Measurements from ENCODE around the gene RIN3.

Gene RIN3

DNA sequence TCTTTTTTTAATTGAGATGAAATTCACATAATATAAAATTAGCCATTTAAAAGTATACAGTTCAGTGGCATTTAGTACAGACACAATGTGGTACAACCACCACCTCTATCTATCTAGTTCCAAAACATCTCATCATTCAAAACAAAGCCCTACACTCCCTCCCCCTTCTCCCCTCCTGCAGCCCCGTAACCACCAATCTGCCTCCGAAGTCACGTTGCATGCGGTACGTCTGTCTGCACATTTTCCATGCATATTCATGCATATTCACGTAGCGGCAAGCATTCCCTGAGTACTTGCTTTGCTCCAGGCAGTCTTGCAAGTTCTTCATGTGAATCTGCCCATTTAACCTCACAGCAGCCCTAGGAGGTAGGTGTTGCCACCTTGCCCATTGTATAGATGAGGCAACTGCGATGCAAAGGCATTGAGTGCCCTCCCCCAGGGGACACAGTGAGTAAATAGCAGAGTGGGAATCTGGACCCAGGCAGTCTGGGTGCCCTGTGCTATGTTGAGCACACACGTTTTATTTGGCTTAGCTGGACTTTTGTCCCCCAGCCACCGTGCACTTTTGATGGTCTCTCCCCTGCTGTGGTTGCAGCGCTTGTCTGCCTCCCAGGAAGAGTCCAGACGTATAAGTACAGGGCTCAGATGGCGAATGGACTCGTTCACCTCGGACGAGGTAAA, 43.4 kb downstream of the RIN3 start:
- no peaks in the 10 kb centered on the region for H3K36me3 ChIP-seq (ENCODE audit: control insufficient read depth, insufficient read depth, low read length)
- no peak overlapping the region for H3K4me3 ChIP-seq (ENCODE audit: low read length)
- H3K4me1 ChIP-seq (ENCODE audit: control insufficient read depth, insufficient read depth, low read length) = no peaks in the 10 kb centered on the region
- no peaks in the 10 kb centered on the region for H3K9me3 ChIP-seq (ENCODE audit: control insufficient read depth, low read length)
- no peaks in the 10 kb centered on the region for H3K27me3 ChIP-seq (ENCODE audit: control insufficient read depth, insufficient read depth, low read length)
- no peak overlapping the region for H3K9ac ChIP-seq (ENCODE audit: low read length)

DNA sequence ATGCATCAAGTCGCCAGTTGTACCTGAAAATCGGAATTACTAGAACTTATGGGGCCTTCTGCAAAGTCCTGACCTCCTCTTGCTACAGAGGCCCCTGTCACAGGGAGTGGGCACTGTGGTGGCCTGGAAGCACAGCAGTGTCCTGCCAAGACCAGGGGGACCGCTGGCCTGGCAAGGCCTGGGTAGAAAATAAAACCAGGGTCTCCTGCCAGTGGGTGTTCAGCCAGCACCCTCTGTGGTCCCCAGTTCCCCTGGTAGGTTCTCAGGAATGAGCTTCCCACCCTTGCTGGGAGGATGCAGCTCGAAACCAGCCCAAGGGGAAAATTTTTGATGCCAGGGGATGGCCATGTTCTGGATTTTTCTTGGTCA, 43.9 kb downstream of the RIN3 start:
- H3K27me3 ChIP-seq (ENCODE audit: control insufficient read depth, insufficient read depth, low read length) = no peaks in the 10 kb centered on the region
- H3K9me3 ChIP-seq (ENCODE audit: control insufficient read depth, low read length) = no peaks in the 10 kb centered on the region
- no peak overlapping the region for H3K4me3 ChIP-seq (ENCODE audit: low read length)
- H3K36me3 ChIP-seq (ENCODE audit: control insufficient read depth, insufficient read depth, low read length) = no peaks in the 10 kb centered on the region
- H3K4me1 ChIP-seq (ENCODE audit: control insufficient read depth, insufficient read depth, low read length) = no peaks in the 10 kb centered on the region
- H3K9ac ChIP-seq (ENCODE audit: low read length) = no peak overlapping the region

DNA sequence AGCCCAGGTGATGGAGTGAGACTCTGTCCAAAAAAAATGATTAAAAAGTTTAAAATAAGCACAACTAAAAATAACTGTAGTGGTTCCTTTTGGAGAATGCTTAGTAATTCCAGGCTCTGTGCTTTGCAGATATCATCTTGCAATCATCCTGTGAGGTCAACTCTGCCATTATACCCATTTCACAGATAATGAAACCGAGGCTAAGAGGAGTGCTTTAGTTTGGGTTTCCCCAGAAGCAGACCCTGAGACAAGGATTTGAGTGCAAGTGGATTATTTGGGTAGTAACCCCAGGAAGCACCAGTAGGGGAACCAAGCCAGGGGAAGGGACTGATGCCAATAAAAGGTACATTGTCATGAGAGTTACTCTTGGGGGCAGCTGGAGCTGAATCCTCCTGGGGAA, 44.7 kb downstream of the RIN3 start:
- H3K4me3 ChIP-seq (ENCODE audit: low read length) = no peak overlapping the region
- H3K27me3 ChIP-seq (ENCODE audit: control insufficient read depth, insufficient read depth, low read length) = no peaks in the 10 kb centered on the region
- H3K36me3 ChIP-seq (ENCODE audit: control insufficient read depth, insufficient read depth, low read length) = no peaks in the 10 kb centered on the region
- no peaks in the 10 kb centered on the region for H3K9me3 ChIP-seq (ENCODE audit: control insufficient read depth, low read length)
- no peaks in the 10 kb centered on the region for H3K4me1 ChIP-seq (ENCODE audit: control insufficient read depth, insufficient read depth, low read length)
- no peak overlapping the region for H3K9ac ChIP-seq (ENCODE audit: low read length)

DNA sequence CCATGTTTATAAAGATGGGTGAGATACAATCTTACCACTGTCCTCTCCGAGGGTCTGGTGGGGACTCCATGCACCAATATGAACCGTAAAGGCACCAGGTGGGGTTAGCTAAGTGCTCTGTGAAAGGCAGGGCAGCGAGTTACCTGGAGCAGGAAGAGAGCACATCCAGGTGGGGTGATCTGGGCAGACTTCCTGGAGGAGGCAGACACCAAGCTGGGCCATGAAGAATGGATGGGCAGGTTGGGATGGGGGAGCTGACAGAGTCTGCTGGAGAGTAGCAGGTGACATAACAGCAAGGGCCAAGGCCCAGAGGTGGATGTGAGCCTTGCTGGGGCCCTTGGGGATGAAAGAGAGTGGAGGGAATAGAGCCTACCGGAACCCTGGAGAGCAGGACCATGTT, 45.9 kb downstream of the RIN3 start:
- H3K9ac ChIP-seq (ENCODE audit: low read length) = no peak overlapping the region
- H3K4me3 ChIP-seq (ENCODE audit: low read length) = no peak overlapping the region
- H3K9me3 ChIP-seq (ENCODE audit: control insufficient read depth, low read length) = no peaks in the 10 kb centered on the region
- no peaks in the 10 kb centered on the region for H3K36me3 ChIP-seq (ENCODE audit: control insufficient read depth, insufficient read depth, low read length)
- H3K4me1 ChIP-seq (ENCODE audit: control insufficient read depth, insufficient read depth, low read length) = no peaks in the 10 kb centered on the region
- no peaks in the 10 kb centered on the region for H3K27me3 ChIP-seq (ENCODE audit: control insufficient read depth, insufficient read depth, low read length)

DNA sequence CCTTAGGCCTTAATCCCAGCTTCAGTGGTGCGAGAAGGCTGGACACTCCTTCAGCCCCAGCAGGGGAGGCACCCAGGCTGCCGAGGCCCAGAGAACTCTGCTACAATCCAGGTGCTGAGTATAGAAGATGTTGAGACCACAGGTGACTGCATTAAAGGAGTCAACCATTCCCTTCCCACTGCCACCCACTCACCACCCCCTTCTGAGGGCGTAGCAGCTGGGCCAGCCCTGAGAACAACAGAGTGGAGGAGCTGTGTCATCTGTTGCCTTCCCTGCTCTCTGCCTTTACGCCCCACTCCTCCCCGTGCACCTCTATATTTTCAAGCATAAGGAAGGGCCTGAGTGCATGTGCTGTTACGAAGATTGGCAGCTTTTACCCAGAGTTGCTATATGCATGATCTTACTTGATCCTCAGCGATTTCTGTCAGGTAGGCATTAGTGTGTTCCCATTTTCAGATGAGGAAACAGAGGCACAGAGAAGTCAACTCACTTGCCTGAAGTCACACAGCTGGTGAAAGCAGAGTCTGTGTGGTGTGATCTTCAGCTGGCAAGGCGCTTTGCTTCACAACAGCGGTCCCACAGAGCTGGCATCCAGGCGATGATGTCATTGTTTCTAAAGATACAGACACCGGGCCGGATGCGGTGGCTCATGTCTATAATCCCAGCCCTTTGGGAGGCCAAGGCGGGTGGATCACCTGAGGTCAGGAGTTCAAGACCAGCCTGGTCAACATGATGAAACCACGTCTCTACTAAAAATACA, 46.7 kb downstream of the RIN3 start:
- Histone ChIP-seq H3K4me3 (ENCODE audit: low read length) (no peak overlapping the region), H3K27me3 (ENCODE audit: control insufficient read depth, insufficient read depth, low read length) (no peaks in the 10 kb centered on the region), H3K36me3 (ENCODE audit: control insufficient read depth, insufficient read depth, low read length) (no peaks in the 10 kb centered on the region), H3K9ac (ENCODE audit: low read length) (no peak overlapping the region), H3K9me3 (ENCODE audit: control insufficient read depth, low read length) (no peaks in the 10 kb centered on the region), H3K4me1 (ENCODE audit: control insufficient read depth, insufficient read depth, low read length) (no peaks in the 10 kb centered on the region)

DNA sequence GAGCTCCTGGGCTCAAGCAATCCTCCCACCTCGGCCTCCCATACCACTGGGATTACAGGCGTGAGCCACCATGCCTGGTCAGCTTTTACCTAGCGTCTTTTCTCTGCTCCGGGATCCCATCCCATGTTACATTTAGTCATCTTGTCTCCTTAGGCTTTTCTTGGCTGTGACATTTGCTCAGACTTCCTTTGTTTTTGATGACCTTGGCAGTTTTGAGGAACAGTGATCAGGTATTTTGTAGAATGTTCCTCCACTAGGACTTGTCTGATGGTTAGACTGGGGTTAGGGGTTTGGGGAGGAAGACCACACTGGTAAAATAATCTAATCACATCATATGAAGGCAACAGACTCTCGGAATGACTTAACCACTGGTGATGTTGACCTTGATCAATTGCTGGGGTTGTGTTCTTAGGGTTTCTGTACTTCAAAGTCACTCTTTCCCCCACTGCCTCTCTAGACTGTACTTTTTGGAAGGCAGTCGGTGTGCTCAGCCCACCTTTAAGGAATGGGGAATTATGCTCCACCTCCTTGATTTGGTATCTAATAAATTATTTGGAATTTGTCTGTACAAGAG, 48.4 kb downstream of the RIN3 start:
- no peak overlapping the region for H3K9ac ChIP-seq (ENCODE audit: low read length)
- H3K27me3 ChIP-seq (ENCODE audit: control insufficient read depth, insufficient read depth, low read length) = no peaks in the 10 kb centered on the region
- H3K9me3 ChIP-seq (ENCODE audit: control insufficient read depth, low read length) = no peaks in the 10 kb centered on the region
- H3K36me3 ChIP-seq (ENCODE audit: control insufficient read depth, insufficient read depth, low read length) = no peaks in the 10 kb centered on the region
- no peaks in the 10 kb centered on the region for H3K4me1 ChIP-seq (ENCODE audit: control insufficient read depth, insufficient read depth, low read length)
- H3K4me3 ChIP-seq (ENCODE audit: low read length) = no peak overlapping the region

DNA sequence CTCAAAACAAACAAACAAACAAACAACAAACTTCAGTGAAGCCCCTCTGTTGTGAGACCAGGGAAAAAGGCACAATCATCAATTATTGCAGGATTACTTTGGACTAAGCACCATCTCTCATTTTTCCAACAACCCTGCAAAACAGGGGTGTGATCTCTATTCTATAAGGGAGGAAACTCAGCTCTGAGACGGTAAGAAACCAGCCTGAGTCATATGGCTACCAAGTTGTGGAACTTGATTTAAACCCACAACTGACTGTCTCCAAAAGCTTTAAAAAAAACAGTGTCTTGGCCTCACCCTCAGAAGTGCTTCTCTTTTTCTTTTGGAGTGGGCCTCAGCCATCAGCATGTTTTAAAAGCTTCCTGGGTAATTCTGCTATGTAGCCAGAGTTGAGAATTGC, 49.8 kb downstream of the RIN3 start:
- Histone ChIP-seq H3K4me3 (ENCODE audit: low read length) (no peak overlapping the region), H3K4me1 (ENCODE audit: control insufficient read depth, insufficient read depth, low read length) (no peaks in the 10 kb centered on the region), H3K36me3 (ENCODE audit: control insufficient read depth, insufficient read depth, low read length) (no peaks in the 10 kb centered on the region), H3K27me3 (ENCODE audit: control insufficient read depth, insufficient read depth, low read length) (no peaks in the 10 kb centered on the region), H3K9ac (ENCODE audit: low read length) (no peak overlapping the region), H3K9me3 (ENCODE audit: control insufficient read depth, low read length) (no peaks in the 10 kb centered on the region)

DNA sequence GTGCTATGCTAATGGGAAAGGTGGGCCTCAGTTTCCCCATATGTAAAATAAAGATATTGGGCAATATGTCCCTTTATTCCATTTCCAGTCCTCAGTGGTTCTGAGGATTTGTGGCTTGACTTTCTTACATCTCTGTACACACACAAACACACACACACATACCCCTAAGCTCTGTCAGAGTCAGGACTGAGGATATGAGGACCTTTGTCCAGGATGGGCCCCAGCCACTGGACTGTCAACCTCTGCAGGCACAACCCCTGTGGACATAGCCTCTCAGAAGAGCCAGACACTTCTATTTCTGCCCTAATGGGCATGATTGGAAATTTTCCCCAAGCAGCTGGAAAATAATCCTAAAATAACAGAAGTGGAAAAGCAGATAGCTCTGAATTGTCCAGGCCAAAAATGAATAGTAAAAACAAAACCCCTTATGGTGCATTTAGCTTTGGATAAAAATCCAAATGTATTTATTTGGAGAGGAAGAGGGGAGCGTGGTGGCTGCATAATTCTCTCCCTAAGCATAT, 50.2 kb downstream of the RIN3 start:
- Histone ChIP-seq H3K36me3 (ENCODE audit: control insufficient read depth, insufficient read depth, low read length) (no peaks in the 10 kb centered on the region), H3K9ac (ENCODE audit: low read length) (no peak overlapping the region), H3K4me1 (ENCODE audit: control insufficient read depth, insufficient read depth, low read length) (no peaks in the 10 kb centered on the region), H3K4me3 (ENCODE audit: low read length) (no peak overlapping the region), H3K9me3 (ENCODE audit: control insufficient read depth, low read length) (no peaks in the 10 kb centered on the region), H3K27me3 (ENCODE audit: control insufficient read depth, insufficient read depth, low read length) (no peaks in the 10 kb centered on the region)

DNA sequence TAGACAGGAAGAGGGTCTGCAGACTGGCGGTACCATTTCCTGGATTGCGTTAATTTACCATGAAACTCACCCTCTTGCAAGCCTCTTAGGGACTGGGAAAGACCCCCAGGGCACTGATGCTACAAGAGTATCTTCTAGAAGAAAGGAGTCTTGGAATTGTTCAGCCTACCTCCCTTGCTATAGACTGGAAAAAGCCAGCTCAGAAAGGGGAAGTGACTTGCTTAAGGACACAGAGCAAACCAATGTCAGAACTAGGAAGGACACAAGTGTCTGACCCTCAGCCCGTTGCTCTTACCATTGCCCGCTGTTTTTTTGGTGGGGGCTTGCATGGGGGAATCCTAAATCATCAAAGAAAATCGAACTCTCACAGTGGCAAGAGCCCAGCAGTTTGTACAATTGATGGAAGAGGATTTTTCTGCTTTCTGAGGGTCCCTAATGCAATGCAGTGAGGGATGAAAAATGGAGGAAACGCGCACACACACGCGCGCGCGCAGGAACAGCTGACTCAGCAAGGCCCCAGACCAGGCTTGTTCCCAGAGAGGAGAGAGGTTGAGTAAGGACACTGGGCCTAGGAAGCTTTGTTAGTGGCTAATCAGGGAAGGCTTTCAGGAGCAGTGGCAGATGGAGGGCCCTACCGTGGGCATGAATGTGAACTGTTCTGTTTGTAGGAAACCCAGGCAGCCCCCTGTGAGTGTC, 50.9 kb downstream of the RIN3 start:
- Histone ChIP-seq H3K36me3 (ENCODE audit: control insufficient read depth, insufficient read depth, low read length) (no peaks in the 10 kb centered on the region), H3K9ac (ENCODE audit: low read length) (no peak overlapping the region), H3K9me3 (ENCODE audit: control insufficient read depth, low read length) (no peaks in the 10 kb centered on the region), H3K27me3 (ENCODE audit: control insufficient read depth, insufficient read depth, low read length) (no peaks in the 10 kb centered on the region), H3K4me1 (ENCODE audit: control insufficient read depth, insufficient read depth, low read length) (no peaks in the 10 kb centered on the region), H3K4me3 (ENCODE audit: low read length) (no peak overlapping the region)

DNA sequence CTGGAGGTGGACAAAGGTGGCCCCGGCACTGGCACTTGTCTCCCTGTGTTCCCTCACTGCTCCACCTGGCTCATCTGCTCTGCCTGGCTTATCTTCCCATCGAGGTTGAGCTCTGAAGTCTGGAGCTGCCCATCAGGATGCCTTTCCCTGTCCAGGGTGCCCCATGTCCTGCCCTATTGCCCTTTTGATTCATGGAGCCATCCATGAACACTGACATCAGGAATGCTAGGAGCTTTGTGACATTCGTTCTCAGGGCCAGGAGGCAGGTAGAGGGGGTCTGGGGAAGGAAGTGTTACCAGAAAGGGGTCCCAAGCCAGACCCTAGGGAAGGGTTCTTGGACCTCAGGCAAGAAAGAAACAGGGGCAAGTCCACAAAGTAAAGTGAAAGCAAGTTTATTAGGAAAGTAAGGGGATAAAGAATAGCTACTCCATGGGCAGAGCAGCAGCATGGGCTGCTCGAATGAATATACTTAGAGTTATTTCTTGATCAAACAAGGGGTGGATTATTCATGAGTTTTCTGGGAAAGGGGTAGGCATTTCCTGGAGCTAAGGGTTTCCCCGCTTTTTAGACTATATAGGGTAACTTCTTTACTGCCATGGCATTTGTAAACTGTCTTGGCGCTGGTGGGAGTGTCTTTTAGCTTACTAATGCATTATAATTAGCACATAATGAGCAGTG, 51.6 kb downstream of the RIN3 start:
- Histone ChIP-seq H3K9ac (ENCODE audit: low read length) (no peak overlapping the region), H3K4me3 (ENCODE audit: low read length) (no peak overlapping the region), H3K9me3 (ENCODE audit: control insufficient read depth, low read length) (no peaks in the 10 kb centered on the region), H3K27me3 (ENCODE audit: control insufficient read depth, insufficient read depth, low read length) (no peaks in the 10 kb centered on the region), H3K36me3 (ENCODE audit: control insufficient read depth, insufficient read depth, low read length) (no peaks in the 10 kb centered on the region), H3K4me1 (ENCODE audit: control insufficient read depth, insufficient read depth, low read length) (no peaks in the 10 kb centered on the region)

DNA sequence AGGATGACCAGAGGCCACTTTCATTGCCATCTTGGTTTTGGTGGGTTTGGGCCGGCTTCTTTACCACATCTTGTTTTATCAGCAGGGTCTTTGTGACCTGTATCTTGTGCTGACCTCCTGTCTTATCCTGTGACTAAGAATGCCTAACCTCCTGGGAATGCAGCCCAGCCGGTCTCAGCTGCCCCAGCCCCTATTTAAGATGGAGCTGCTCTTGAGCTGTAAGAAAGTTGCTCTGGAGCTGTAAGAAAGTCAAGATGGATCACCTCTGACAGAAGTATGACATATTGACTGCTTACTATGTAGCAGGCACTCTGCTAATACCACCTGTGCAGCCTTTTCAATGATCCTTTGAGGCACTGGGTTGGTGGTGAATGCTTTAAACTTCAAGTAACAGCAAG, 52.1 kb downstream of the RIN3 start:
- no peaks in the 10 kb centered on the region for H3K27me3 ChIP-seq (ENCODE audit: control insufficient read depth, insufficient read depth, low read length)
- H3K4me1 ChIP-seq (ENCODE audit: control insufficient read depth, insufficient read depth, low read length) = no peaks in the 10 kb centered on the region
- no peak overlapping the region for H3K4me3 ChIP-seq (ENCODE audit: low read length)
- no peaks in the 10 kb centered on the region for H3K9me3 ChIP-seq (ENCODE audit: control insufficient read depth, low read length)
- no peaks in the 10 kb centered on the region for H3K36me3 ChIP-seq (ENCODE audit: control insufficient read depth, insufficient read depth, low read length)
- H3K9ac ChIP-seq (ENCODE audit: low read length) = no peak overlapping the region

Measured in mucosa of stomach (tissue), 1 donor.